Measurements from ENCODE around the gene ZC2HC1C. TPM values are rescaled to one million over a fixed set of nuclear protein-coding genes. Genes with fewer than 3 reads are reported as not detected.
A peak's percentile ranks its signal among the peaks of the same experiment; 100 is the strongest.
"Not testable (repeated sequence)": the region's sequence is repeated elsewhere in the genome, so short reads cannot be mapped to it uniquely, and the experiment has no call there.

Gene ZC2HC1C
- total RNA-seq, 1 donor from 2014 or later = 0.91 TPM

GRCh38 chr14:75123991-75124390, 54.5 kb downstream of the ZC2HC1C start:
- intact Hi-C loops (cut with micrococcal nuclease) = no loop called here
- H3K36me3 Mint-ChIP-seq (ENCODE audit: low read depth) = peaks cover 45% of the 10 kb centered on the region
- ChIA-PET CTCF (interaction anchor here (0.8 kb wide), 1 partner anchor 533 kb away, joined by 3 read pairs; no protein-coding TSS in a partner anchor), POLR2A (interaction anchor here (0.6 to 0.7 kb wide), 2 partner anchors 73 to 199 kb away, joined by 3 read pairs; no protein-coding TSS in a partner anchor)
- ATAC-seq (ENCODE audit: low read depth) (no peak), DNase-seq (no peak)
- TF ChIP-seq CTCF (IDR thresholded peaks at IDR 0.05) = no peak
- peak overlapping the region; percentile 15 for H3K27ac Mint-ChIP-seq
- no peaks in the 10 kb centered on the region for H3K27me3 Mint-ChIP-seq
- H3K4me3 Mint-ChIP-seq = no peak overlapping the region
- no peaks in the 10 kb centered on the region for H3K9me3 Mint-ChIP-seq
- H3K4me1 Mint-ChIP-seq = peaks cover 38% of the 10 kb centered on the region

GRCh38 chr14:75125617-75126016, 56.2 kb downstream of the ZC2HC1C start:
- peak overlapping the region; percentile 94 for H3K27ac Mint-ChIP-seq
- H3K36me3 Mint-ChIP-seq (ENCODE audit: low read depth) = peaks cover 34% of the 10 kb centered on the region
- no peaks in the 10 kb centered on the region for H3K27me3 Mint-ChIP-seq
- peaks cover 38% of the 10 kb centered on the region for H3K4me1 Mint-ChIP-seq
- intact Hi-C loops (cut with micrococcal nuclease) = loop anchor here (2.0 kb wide), 1 partner anchor 535 kb away; the partner anchor contains the start of genes ERG28 and TTLL5
- no peaks in the 10 kb centered on the region for H3K9me3 Mint-ChIP-seq
- DNase-seq = no peak
- TF ChIP-seq CTCF (IDR thresholded peaks at IDR 0.05) = no peak
- ChIA-PET CTCF (interaction anchor here (0.7 to 1.3 kb wide), 3 partner anchors 176 to 264 kb away, joined by 3 to 7 read pairs (median 3); no protein-coding TSS in a partner anchor), POLR2A (interaction anchor here (0.7 to 3.4 kb wide), 9 partner anchors 11 to 874 kb away, joined by 3 to 23 read pairs (median 5); partner anchors contain the start of genes ACYP1, ERG28 and TTLL5)
- H3K4me3 Mint-ChIP-seq = peak overlapping the region; percentile 96
- no peak for ATAC-seq (ENCODE audit: low read depth)

- DNase-seq (no peak), ATAC-seq (ENCODE audit: low read depth) (no peak)
- TF ChIP-seq CTCF (IDR thresholded peaks at IDR 0.05) = no peak
- peaks cover 32% of the 10 kb centered on the region for H3K36me3 Mint-ChIP-seq (ENCODE audit: low read depth)
- no peaks in the 10 kb centered on the region for H3K9me3 Mint-ChIP-seq
- H3K27ac Mint-ChIP-seq = peak overlapping the region; percentile 94
- intact Hi-C loops (cut with micrococcal nuclease) = loop anchor here (2.0 kb wide), 1 partner anchor 535 kb away; the partner anchor contains the start of genes ERG28 and TTLL5
- POLR2A ChIA-PET = interaction anchor here (0.6 to 3.4 kb wide), 28 partner anchors 9 to 874 kb away, joined by 3 to 23 read pairs (median 4); partner anchors contain the start of genes ACYP1, ERG28, FLVCR2 and TTLL5
- H3K4me3 Mint-ChIP-seq = peak overlapping the region; percentile 96
- H3K4me1 Mint-ChIP-seq = peaks cover 38% of the 10 kb centered on the region
- CTCF ChIA-PET = interaction anchor here (0.7 to 1.3 kb wide), 2 partner anchors 176 to 265 kb away, joined by 3 to 7 read pairs; no protein-coding TSS in a partner anchor
- H3K27me3 Mint-ChIP-seq = no peaks in the 10 kb centered on the region
Measured at GRCh38 chr14:75126121-75126544, 56.7 kb downstream of the ZC2HC1C start.

- peak within 1 kb of the TSS; percentile 94 for H3K27ac Mint-ChIP-seq
- no peak for TF ChIP-seq CTCF (IDR thresholded peaks at IDR 0.05)
- intact Hi-C loops (cut with micrococcal nuclease) = loop anchor here (1.0 to 2.0 kb wide), 4 partner anchors 49 to 534 kb away; partner anchors contain the start of genes ERG28, TMED10 and TTLL5
- ATAC-seq (ENCODE audit: low read depth) (peak; percentile 88), DNase-seq (peak; percentile 86)
- H3K36me3 Mint-ChIP-seq (ENCODE audit: low read depth) = peaks cover 29% of the 10 kb centered on the region
- H3K9me3 Mint-ChIP-seq = no peaks in the 10 kb centered on the region
- POLR2A ChIA-PET = interaction anchor here (0.6 to 3.4 kb wide), 35 partner anchors 9 to 1921 kb away, joined by 3 to 23 read pairs (median 4); partner anchors contain the start of genes ACYP1, BATF, ERG28 and FLVCR2
- H3K27me3 Mint-ChIP-seq = no peaks in the 10 kb centered on the region
- peak within 1 kb of the TSS; percentile 96 for H3K4me3 Mint-ChIP-seq
- H3K4me1 Mint-ChIP-seq = peaks cover 38% of the 10 kb centered on the region
- CTCF ChIA-PET = interaction anchor here (0.6 to 1.3 kb wide), 3 partner anchors 168 to 286 kb away, joined by 3 to 7 read pairs (median 3); no protein-coding TSS in a partner anchor
Measured at GRCh38 chr14:75126679-75127473, 57.4 kb downstream of the ZC2HC1C start, which contains the start of gene NEK9. Gene NEK9 (minus strand): TSS chr14:75127048. CDS start chr14:75126921, 127 bp downstream.

- ChIA-PET CTCF (interaction anchor here (0.6 to 5.1 kb wide), 4 partner anchors 167 to 433 kb away, joined by 3 to 60 read pairs (median 3); no protein-coding TSS in a partner anchor), POLR2A (interaction anchor here (0.6 to 3.4 kb wide), 30 partner anchors 9 to 1921 kb away, joined by 3 to 23 read pairs (median 5); partner anchors contain the start of genes BATF, ERG28, TTLL5 and ZC2HC1C)
- peak; percentile 2 for ATAC-seq (ENCODE audit: low read depth)
- H3K4me1 Mint-ChIP-seq = peaks cover 40% of the 10 kb centered on the region
- intact Hi-C loops (cut with micrococcal nuclease) = loop anchor here (1.0 to 2.0 kb wide), 4 partner anchors 49 to 533 kb away; partner anchors contain the start of genes ERG28, TMED10 and TTLL5
- H3K27ac Mint-ChIP-seq = peak overlapping the region; percentile 94
- not testable (repeated sequence) for H3K27me3 Mint-ChIP-seq, DNase-seq, H3K9me3 Mint-ChIP-seq
- peaks cover 29% of the 10 kb centered on the region for H3K36me3 Mint-ChIP-seq (ENCODE audit: low read depth)
- peak overlapping the region; percentile 96 for H3K4me3 Mint-ChIP-seq
Measured at GRCh38 chr14:75127474-75127820, 58.0 kb downstream of the ZC2HC1C start.
